Kidney (tissue), 14 donors: ENCODE results near the gene FAM53A. TPM values are rescaled to one million over a fixed set of nuclear protein-coding genes. Genes with fewer than 3 reads are reported as not detected.

Source experiments
- DNase-seq, 5 donors: peaks; one replicate each; pipeline ENCODE4 v3.0.0-alpha.2; 2013 to 2020
- FAIRE-seq: peaks from 2 replicates; lab custom pipeline; 2012; peaks lifted over from hg19 to GRCh38; lab: Jason Lieb, UNC
- H3K27ac ChIP-seq, 2 donors: one replicate each; pipeline ENCODE4 v1.7.0; 2013; ENCODE audit warnings: low read depth in 2 of 2, low read length in 2 of 2, inconsistent platforms in 1 of 2
- H3K27me3 ChIP-seq: one replicate; pipeline ENCODE4 v1.7.1; 2013; ENCODE audit warnings: low read length, inconsistent platforms; ENCODE audit not compliant: control insufficient read depth, insufficient read depth
- H3K36me3 ChIP-seq, 3 donors: one replicate each; pipeline versions ENCODE4 v1.7.0 to v1.7.1; 2013; ENCODE audit warnings: low read length in 3 of 3, control low read depth in 1 of 3, inconsistent platforms in 1 of 3; ENCODE audit not compliant: insufficient read depth in 3 of 3, control insufficient read depth in 2 of 3
- H3K4me1 ChIP-seq, 3 donors: one replicate each; pipeline versions ENCODE4 v1.7.0 to v1.7.1; 2013; ENCODE audit warnings: low read length in 3 of 3, inconsistent platforms in 1 of 3, low read depth in 1 of 3; ENCODE audit not compliant: control insufficient read depth in 2 of 3, insufficient read depth in 2 of 3
- H3K4me3 ChIP-seq, 3 donors: one replicate each; pipeline versions ENCODE4 v1.7.0 to v1.8.1; 2013; ENCODE audit warnings: low read length in 3 of 3, control low read depth in 1 of 3, inconsistent platforms in 1 of 3
- H3K9ac ChIP-seq, 3 donors: one replicate each; pipeline versions ENCODE4 v1.7.0 to v1.7.1; 2013; ENCODE audit warnings: low read length in 3 of 3, control low read depth in 1 of 3, inconsistent platforms in 1 of 3
- H3K9me3 ChIP-seq, 3 donors: one replicate each; pipeline versions ENCODE4 v1.7.0 to v1.7.1; 2013; ENCODE audit warnings: low read length in 3 of 3, control low read depth in 1 of 3, inconsistent platforms in 1 of 3; ENCODE audit not compliant: control insufficient read depth in 2 of 3, insufficient read depth in 1 of 3
- CTCF ChIP-seq: IDR thresholded peaks from 3 replicates; pipeline ENCODE4 v1.5.1; 2012; ENCODE audit warnings: mild to moderate bottlenecking, moderate library complexity, borderline replicate concordance; ENCODE audit not compliant: insufficient read depth; ENCODE audit errors: extremely low read depth
- intact Hi-C: fragments of 100-400 bp; cut with DNase I; formaldehyde crosslinking; loops from one replicate; pipeline ENCODE4 v1.11.1; 2022
- polyA plus RNA-seq: library from polyadenylated mRNA; stranded (reverse); fragments of 350-450 nt; fragmentation: Illumina TruSeq; extraction: RNeasy Lipid Tissue Mini Kit (QIAGEN cat#74804); gene quantifications from one replicate; pipeline ENCODE4 v1.2.3, GENCODE V29; 2014; ENCODE audit warnings: low read depth, low replicate concordance; ENCODE audit not compliant: insufficient read depth
- total RNA-seq: library from RNA; stranded (reverse); fragmentation: NEBNext Ultra II Directional; extraction: Animal tissue kit (Norgen Biotek cat#: 25700); gene quantifications from one replicate; pipeline ENCODE4 v1.2.1, GENCODE V29; 2021
- donor health status: control.
- donor health status: control.
- donor health status: control.
- donor health status: control.
- donor health status: control.
- donor health status: DM: yes; HTN: yes; CAD: no.
- donor health status: Normal renal cell carcinoma (clear cell type).

Gene FAM53A
- total and polyA plus RNA-seq, 2 donors from 2014 or later = 1.2 to 2.9 TPM

- TF ChIP-seq CTCF = no peak
- intact Hi-C loops = no loop called here
Observed at GRCh38 chr4:1630266-1630665, 53.8 kb downstream of the FAM53A start.

GRCh38 chr4:1629699-1630083 is 54.4 kb downstream of the FAM53A start:
- no peak overlapping the region for H3K4me3 ChIP-seq
- no peak overlapping the region for H3K9ac ChIP-seq
- H3K36me3 ChIP-seq = no peaks in the 10 kb centered on the region
- no peak for DNase-seq
- intact Hi-C loops = loop anchor here (10.0 kb wide), 1 partner anchor 275 kb away; no protein-coding TSS in a partner anchor
- no peaks in the 10 kb centered on the region for H3K27me3 ChIP-seq
- H3K27ac ChIP-seq = no peak overlapping the region
- no peaks in the 10 kb centered on the region for H3K9me3 ChIP-seq
- no peak for FAIRE-seq
- H3K4me1 ChIP-seq = no peaks in the 10 kb centered on the region
- no peak for TF ChIP-seq CTCF

More at GRCh38 chr4:1630266-1630665, 53.8 kb downstream of the FAM53A start:
- Histone ChIP-seq H3K4me3 (no peak overlapping the region), H3K27ac (no peak overlapping the region), H3K27me3 (no peaks in the 10 kb centered on the region), H3K4me1 (no peaks in the 10 kb centered on the region), H3K9me3 (no peaks in the 10 kb centered on the region), H3K36me3 (no peaks in the 10 kb centered on the region), H3K9ac (no peak overlapping the region)
- DNase-seq = no peak
- FAIRE-seq = no peak

GRCh38 chr4:1628892-1629698 is 55.0 kb downstream of the FAM53A start:
- H3K27ac ChIP-seq = no peak overlapping the region
- peak; percentile 87 for TF ChIP-seq CTCF
- H3K4me1 ChIP-seq = no peaks in the 10 kb centered on the region
- no peaks in the 10 kb centered on the region for H3K27me3 ChIP-seq
- no peaks in the 10 kb centered on the region for H3K36me3 ChIP-seq
- DNase-seq (peak; percentile 61 to 84 (median 71)), FAIRE-seq (no peak)
- H3K9me3 ChIP-seq = no peaks in the 10 kb centered on the region
- no peak overlapping the region for H3K9ac ChIP-seq
- intact Hi-C loops = loop anchor here (10.0 kb wide), 1 partner anchor 274 kb away; no protein-coding TSS in a partner anchor
- H3K4me3 ChIP-seq = no peak overlapping the region
